Measurements from ENCODE around the gene ZNF26. TPM values are rescaled to one million over a fixed set of nuclear protein-coding genes. Genes with fewer than 3 reads are reported as not detected.
"Not testable (repeated sequence)": the region's sequence is repeated elsewhere in the genome, so short reads cannot be mapped to it uniquely, and the experiment has no call there.

The ZNF26 gene, protein sequence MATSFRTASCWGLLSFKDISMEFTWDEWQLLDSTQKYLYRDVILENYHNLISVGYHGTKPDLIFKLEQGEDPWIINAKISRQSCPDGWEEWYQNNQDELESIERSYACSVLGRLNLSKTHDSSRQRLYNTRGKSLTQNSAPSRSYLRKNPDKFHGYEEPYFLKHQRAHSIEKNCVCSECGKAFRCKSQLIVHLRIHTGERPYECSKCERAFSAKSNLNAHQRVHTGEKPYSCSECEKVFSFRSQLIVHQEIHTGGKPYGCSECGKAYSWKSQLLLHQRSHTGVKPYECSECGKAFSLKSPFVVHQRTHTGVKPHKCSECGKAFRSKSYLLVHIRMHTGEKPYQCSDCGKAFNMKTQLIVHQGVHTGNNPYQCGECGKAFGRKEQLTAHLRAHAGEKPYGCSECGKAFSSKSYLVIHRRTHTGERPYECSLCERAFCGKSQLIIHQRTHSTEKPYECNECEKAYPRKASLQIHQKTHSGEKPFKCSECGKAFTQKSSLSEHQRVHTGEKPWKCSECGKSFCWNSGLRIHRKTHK
- total RNA-seq, result 21.6 TPM

- peak; percentile 91 for DNase-seq (ENCODE audit: low spot score)
Measured at GRCh38 chr12:132986001-132986884, at the start of gene ZNF26. TSS of gene ZNF26 (plus strand) at chr12:132986367. CDS start at chr12:132986841, 474 bp downstream.

- not testable (repeated sequence) for DNase-seq (ENCODE audit: low spot score)
Measured at GRCh38 chr12:132936921-132937320, 49.2 kb upstream of the ZNF26 start.

- DNase-seq (ENCODE audit: low spot score), result no peak
Measured at GRCh38 chr12:132937476-132937875, 48.7 kb upstream of the ZNF26 start.

- not testable (repeated sequence) for DNase-seq (ENCODE audit: low spot score)
Measured at GRCh38 chr12:132938807-132939206, 47.4 kb upstream of the ZNF26 start.

DNA sequence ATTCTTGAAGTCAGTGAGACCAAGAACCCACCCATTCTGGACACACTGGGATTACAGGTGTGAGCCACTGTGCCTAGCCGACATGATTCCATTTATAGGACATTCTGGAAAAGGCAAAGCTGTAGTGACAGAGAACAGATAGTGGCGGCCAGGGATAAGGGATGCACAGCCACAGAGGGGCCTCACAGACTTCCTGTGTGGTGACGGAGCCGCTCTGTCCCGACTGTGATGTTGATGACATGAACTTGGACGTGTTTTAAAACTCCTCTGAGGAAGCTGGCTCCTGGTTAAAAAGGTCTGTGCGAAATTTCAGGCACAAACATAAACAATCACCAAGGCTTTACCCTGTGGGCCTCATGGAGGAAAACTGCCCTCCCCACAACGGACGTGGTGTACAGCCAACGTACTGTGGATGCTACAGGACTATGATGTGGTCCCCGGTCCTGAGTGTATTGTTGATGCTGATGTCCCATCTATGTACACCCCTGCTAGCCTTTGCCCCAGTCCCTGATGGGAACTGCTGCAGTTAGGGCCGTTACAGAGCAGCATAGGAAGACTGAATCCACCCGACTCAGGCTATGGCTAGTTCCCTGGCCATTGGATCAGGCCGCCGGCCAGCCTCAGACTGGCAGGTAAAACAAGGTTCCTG, 46.0 kb upstream of the ZNF26 start:
- no peak for DNase-seq (ENCODE audit: low spot score)

GRCh38 chr12:132941336-132941954, 44.7 kb upstream of the ZNF26 start:
- no peak for DNase-seq (ENCODE audit: low spot score)

DNA sequence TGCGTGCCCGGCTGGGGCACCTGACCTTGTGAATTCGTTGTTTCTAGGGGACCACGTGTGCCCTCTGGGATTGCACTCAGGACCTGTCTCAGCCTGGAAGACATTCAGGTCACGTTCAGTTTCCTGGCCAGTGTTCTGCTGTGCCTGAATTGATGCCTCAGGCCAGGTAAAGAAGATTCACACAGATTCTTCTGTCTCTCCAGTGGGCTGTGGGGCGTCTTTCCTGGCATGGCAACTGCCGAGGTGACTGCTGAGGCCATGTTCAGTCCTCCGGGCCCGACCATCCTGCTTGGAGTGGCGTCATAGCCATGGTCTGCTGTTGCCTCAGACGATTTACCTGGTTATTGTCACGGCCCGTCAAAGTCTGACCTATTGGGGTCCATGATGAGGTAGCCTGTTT, 43.6 kb upstream of the ZNF26 start:
- no peak for DNase-seq (ENCODE audit: low spot score)

GRCh38 chr12:132945806-132946205, 40.4 kb upstream of the ZNF26 start:
- no peak for DNase-seq (ENCODE audit: low spot score)

GRCh38 chr12:132946246-132946820, 39.8 kb upstream of the ZNF26 start:
- DNase-seq (ENCODE audit: low spot score), result no peak

- no peak for DNase-seq (ENCODE audit: low spot score)
Measured at GRCh38 chr12:132948146-132949066, 37.8 kb upstream of the ZNF26 start.

DNA sequence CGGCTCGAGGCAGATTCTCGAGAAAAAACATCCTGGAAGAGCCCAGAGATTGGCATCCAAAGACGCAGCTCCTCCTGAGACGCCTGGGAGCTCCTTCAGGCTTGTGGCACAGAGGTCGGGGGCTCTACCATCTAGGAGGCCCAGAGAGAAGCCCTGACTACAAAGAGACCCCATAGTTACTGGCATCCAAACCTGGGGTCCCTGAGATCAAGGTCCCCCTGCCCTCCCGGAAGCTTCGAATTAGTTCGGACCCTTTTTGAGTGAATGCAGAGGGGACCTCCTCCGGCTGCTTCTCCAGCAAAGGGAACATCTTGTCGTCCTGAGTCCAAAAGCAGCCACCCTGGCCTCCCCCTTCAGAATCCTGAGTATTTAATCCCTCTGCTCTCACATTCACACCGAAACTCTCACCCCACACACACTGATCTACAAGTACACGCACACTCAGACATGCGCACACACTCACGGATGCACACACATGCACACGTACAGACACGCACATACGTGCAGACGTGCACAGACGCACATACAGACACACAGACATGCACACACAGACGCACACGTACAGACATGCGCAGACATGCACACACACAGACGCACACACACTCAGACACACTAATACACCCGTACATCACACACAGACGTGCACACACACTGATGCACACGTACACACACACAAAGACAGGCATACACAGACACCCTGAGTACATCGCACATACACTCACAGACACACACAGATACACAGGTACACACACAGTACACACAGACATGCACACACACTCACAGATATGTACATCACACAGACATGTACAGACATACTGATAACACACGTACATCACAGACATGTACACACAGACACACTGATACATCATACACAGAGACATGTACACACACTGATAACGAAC, 36.0 kb upstream of the ZNF26 start:
- DNase-seq (ENCODE audit: low spot score), result no peak

GRCh38 chr12:132950844-132951535, 35.2 kb upstream of the ZNF26 start:
- no peak for DNase-seq (ENCODE audit: low spot score)

- DNase-seq (ENCODE audit: low spot score), result no peak
Measured at GRCh38 chr12:132951649-132952048, 34.5 kb upstream of the ZNF26 start.

DNA sequence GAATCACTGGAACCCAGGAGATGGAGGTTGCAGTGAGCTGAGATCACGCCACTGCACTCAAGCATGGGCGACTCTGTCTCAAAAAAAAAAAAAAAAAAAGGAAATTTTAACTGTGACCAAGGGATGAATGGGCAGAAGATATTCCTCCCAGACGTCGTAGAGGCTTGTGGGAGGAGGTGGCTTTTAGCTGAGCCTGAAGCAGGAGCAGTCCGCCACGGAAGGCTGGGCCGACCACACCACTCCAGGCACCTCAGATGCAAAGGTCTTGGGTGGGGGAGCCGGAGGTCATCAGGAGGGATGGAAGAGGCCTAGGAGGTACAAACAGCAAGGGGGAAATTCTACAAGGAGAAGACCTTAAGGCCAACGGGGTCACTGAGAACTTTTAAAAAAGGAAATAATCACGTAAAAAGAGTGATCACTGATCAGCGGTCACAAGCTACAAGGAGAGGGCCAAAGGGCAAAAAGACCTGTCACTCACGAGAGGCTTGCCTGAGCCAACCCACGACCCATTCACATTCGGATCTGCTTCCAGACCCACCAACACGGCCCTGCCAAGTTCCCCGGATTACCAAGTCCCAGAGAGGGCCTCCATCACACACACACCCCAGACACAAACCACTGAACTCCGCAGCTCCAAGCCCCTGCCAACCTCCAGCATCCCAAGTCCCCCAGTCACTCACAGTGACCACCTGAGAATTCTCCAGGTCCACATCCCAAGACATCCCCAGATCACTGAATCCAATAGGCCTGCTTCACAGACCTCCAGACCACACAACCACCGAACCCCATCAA, 33.6 kb upstream of the ZNF26 start:
- DNase-seq (ENCODE audit: low spot score), result no peak

- DNase-seq (ENCODE audit: low spot score), result no peak
Measured at GRCh38 chr12:132953163-132953425, 33.1 kb upstream of the ZNF26 start.

DNA sequence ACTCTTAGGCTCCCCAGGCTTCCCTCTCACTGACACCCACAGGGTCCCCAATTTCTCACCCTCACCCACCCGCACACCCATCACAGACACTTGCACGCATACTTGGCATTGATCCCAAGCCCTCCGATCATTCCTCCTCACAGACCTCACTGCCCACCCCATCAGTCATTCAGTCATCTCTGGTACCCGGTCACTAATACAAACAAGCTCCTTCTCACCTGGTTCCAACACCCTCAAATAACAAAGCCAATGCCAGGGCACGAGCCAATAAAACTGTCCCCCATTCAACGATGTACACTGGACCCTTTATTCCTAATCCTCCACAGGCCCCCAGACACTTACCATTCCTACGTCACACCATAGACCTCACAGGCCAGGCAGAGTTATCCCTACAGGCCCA, 32.4 kb upstream of the ZNF26 start:
- DNase-seq (ENCODE audit: low spot score), result no peak

DNA sequence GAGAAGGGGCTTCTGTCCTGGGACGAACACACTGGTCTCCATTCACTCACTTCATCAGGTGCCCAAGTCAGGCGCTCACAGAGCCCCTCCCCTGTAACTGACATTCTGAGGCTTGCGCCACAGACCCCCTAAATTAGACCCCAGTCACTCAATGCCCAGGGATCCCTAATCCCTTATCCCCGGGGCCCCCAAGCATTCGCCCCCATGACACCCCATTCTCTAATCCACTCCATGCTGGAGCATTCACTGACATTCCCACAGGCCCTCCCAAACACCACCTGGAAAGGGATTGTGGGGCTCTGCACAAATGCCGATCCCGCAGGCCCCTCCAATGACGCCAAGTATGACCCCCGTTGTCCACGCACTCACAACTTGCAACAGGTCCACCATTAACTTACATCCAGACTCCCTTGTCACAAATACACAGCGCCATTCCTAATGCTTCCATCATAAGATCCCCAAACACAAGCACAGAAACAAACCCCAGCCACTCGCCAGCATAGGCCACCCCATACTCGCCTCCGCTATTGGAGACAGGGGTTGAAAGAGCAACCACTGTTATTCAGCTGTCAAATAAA, 31.6 kb upstream of the ZNF26 start:
- DNase-seq (ENCODE audit: low spot score), result no peak
